AG09309 (cell line): ENCODE measurements around the gene GNL1.

Experiments used
- DNase-seq: peaks from one replicate; pipeline ENCODE4 v3.0.0-alpha.2; 2010; ENCODE audit warnings: low read depth
- H3K4me3 ChIP-seq: 2 replicates; pipeline ENCODE4 v1.5.1; 2011; ENCODE audit warnings: mild to moderate bottlenecking, low read depth, low read length, moderate library complexity; ENCODE audit not compliant: control insufficient read depth
- CTCF ChIP-seq: IDR thresholded peaks from 2 replicates; pipeline ENCODE4 v1.5.1; 2011; ENCODE audit warnings: mild to moderate bottlenecking, low read depth, low read length, inconsistent platforms; ENCODE audit not compliant: insufficient read depth, control insufficient read depth; ENCODE audit errors: missing control alignments

GNL1 gene, protein sequence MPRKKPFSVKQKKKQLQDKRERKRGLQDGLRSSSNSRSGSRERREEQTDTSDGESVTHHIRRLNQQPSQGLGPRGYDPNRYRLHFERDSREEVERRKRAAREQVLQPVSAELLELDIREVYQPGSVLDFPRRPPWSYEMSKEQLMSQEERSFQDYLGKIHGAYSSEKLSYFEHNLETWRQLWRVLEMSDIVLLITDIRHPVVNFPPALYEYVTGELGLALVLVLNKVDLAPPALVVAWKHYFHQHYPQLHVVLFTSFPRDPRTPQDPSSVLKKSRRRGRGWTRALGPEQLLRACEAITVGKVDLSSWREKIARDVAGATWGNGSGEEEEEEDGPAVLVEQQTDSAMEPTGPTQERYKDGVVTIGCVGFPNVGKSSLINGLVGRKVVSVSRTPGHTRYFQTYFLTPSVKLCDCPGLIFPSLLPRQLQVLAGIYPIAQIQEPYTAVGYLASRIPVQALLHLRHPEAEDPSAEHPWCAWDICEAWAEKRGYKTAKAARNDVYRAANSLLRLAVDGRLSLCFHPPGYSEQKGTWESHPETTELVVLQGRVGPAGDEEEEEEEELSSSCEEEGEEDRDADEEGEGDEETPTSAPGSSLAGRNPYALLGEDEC

DNA sequence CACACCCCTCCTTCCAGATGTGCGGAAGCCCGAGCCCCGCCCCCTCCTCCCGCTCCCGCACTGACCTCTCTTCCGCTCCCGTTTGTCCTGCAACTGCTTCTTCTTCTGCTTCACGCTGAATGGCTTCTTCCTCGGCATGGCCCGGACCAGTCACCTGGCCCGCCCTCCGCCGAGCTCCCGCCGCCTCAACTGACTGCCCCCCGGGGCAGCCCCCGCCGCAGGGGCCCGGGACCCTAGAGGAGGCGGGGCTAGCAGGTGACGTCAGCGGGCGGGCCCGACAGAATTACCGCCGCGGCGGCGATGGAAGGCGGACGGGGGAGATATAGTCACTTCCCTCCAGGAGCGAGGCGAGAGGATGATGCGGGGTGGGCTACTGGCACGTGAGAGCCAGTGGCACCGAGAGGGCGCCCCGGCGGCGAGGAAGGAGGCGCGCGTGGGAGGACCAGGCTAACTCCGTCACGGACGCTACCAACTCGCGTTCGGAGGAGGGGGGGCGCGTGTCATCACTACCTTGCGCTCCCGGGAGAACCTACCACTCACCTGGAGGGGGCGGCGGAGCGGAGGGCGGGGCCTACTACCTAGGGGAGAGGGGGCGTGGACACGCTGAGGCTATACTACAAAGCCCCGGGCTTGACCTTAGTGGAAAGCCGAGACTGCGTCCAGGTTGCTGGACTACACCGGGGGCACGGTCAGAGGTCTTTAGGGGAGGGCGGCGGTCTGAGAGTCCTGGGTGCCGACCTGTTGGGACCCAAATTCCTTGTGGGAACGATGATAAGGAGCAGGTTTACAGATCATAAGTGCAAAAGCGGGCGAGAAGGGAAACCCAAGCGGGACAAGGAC, at the start of gene GNL1:
Gene GNL1 (minus strand): TSS at position 424 of the 840 bp plus-strand sequence. CDS start 286 bp downstream, at position 138.
- no peak for TF ChIP-seq CTCF
- H3K4me3 ChIP-seq = peak within 1 kb of the TSS; percentile 87
- peak; percentile 62 for DNase-seq

DNA sequence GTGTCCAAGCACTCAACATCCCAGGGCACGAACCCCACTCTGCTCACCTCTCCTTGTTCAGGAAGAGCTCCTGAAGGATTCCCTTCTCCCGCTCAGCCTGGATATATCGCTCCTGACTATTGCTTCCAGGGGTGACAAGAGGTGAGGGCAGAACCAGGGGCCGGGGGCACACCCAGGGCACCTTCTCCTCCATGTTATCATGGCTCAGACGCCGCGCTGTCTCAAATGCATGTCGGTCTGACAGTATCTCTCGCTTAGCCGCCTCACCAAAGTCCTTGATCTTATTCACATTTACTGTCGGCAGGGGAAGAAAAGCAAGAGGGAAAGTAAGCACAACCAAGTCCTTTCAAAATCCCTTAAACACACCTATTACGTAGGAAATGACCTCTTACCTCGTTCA, 47.7 kb upstream of the GNL1 start:
- no peak overlapping the region for H3K4me3 ChIP-seq
- no peak for DNase-seq
- no peak for TF ChIP-seq CTCF

GRCh38 chr6:30601815-30602641, 45.7 kb upstream of the GNL1 start:
- no peak for TF ChIP-seq CTCF
- DNase-seq = no peak
- H3K4me3 ChIP-seq = no peak overlapping the region

DNA sequence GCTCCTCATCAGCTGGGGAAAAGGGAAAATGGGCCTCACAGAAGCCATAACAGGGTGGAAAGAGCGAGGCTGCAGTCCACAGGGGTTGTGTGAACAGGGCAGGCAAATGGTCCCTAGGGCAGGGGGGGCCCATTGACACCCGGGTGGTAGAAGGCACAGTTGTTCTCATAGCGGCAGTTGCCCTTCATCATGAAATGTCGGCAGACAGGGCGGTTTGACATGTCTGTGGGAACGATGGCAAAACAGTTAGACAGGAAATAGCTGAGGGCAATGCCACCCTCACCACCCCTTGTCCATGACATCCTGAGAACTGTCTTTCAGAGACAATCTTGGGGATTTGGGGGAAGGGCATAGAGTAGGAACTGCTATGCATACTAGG, 45.1 kb upstream of the GNL1 start:
- no peak overlapping the region for H3K4me3 ChIP-seq
- no peak for TF ChIP-seq CTCF
- no peak for DNase-seq

DNA sequence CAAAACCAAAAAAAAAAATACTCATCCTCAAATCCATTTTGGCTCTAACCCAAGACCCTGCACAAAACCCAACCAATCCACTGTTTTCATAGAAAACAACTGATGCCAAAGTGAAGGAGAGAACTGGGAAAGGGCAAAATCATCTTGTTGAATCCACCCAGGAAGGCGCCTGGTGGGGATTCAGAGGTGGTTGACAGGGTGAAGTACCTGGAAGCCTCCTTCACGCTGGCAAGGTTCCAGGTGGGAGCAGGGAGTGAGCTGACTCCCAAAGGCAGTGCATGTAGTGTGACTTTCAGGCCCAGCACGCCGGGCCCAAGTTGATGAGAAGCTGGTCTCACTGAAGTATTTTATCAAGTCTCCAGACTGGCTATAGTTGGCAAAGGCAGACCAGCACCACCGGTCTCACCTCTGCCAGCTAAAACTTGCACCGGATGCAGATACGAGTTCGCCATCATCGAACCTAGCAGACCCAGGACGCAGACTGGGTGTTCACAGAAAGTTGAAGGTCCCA, 44.2 kb upstream of the GNL1 start:
- TF ChIP-seq CTCF = no peak
- DNase-seq = no peak
- no peak overlapping the region for H3K4me3 ChIP-seq
